Measurements from ENCODE around the gene FABP3.

Gene FABP3

DNA sequence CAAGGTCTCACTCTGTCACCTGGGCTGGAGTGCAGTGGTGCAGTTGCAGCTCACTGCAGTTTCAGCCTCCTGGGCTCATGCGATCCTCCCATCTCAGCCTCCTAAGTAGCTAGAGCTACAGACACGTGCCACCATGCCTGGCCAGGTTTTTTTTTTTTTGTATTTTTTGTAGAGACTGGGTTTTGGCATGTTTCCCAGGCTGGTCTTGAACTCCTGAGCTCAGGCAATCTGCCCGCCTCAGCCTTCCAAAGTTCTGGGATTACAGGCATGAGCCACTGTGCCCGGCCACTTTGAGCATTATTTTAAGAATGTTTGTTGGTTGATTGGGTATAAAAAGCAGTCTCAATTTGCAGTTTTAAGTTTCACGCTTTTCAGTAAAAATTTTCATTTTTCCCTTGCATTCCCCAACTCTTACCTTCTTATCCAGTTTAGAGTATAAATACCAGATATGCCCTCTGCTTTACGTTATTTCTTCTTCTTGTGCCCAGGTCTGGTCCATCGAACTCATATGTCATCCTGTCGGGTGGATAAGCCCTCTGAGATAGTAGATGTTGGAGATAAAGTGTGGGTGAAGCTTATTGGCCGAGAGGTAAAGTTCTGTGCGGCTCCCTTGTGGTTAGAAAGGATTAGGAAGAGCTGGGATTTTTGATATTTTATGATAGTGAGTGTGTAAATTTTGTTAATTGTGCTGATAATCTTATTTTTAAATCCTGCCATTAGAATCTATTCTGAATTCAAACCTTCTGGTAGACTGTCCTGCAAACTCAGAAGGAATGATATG lies 36.0 kb downstream of the FABP3 start:
- TF ChIP-seq GATA2 (IDR thresholded peaks at IDR 0.05; ENCODE audit: low read depth, low read length) (peak; percentile 69; the same call in 1 of the 2 replicates), GATA3 (IDR thresholded peaks at IDR 0.05; ENCODE audit: low read depth, low read length) (peak; percentile 62; the same call in 1 of the 2 replicates)

DNA sequence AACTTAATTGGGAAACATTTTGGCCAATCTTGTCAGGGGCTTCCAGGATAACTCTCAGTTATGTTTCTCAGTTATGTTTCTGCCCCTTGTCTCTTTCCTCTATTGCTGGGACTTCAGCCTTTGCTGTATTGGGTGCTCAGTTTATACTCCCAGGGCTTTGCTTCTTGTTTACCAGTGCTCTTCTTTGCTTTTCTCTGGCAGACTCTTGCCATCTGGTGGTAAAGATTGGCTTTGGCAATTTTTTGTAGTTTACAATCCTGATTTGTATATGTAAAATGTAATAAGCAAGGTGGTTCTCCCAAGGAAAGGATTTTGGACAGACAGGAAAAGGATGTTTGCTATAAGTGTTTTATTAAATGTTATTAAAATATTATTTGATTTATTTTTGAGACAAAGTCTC lies 37.9 kb downstream of the FABP3 start:
- no peak for TF ChIP-seq GATA2 (IDR thresholded peaks at IDR 0.05; ENCODE audit: low read depth, low read length)
- TF ChIP-seq GATA3 (IDR thresholded peaks at IDR 0.05; ENCODE audit: low read depth, low read length), result no peak

- TF ChIP-seq GATA3 (IDR thresholded peaks at IDR 0.05; ENCODE audit: low read depth, low read length), result no peak
- TF ChIP-seq GATA2 (IDR thresholded peaks at IDR 0.05; ENCODE audit: low read depth, low read length), result no peak
Measured at GRCh38 chr1:31327381-31327780, 45.5 kb downstream of the FABP3 start.

DNA sequence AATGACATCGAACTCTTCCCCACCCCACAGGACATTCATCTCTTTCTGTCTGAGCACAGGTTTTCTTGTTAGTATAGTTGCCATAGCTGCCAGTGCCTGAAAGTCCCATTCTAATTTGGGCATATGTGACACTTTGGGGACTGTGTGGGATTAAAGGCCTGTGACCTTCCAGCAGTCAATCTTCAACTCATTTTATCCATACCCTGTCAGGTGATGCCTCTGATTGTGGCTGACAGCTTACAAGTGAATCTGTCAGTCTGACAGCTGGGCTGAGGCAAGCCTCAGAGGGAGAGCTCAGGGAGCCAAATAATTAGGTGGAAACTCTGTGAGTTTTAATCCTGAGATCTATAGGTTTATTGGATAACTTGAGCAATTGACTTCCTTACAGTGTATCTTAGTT lies 46.4 kb downstream of the FABP3 start:
- TF ChIP-seq GATA2 (IDR thresholded peaks at IDR 0.05; ENCODE audit: low read depth, low read length) (no peak), GATA3 (IDR thresholded peaks at IDR 0.05; ENCODE audit: low read depth, low read length) (no peak)

- TF ChIP-seq GATA2 (IDR thresholded peaks at IDR 0.05; ENCODE audit: low read depth, low read length) (no peak), GATA3 (IDR thresholded peaks at IDR 0.05; ENCODE audit: low read depth, low read length) (no peak)
Measured at GRCh38 chr1:31324992-31325391, 47.9 kb downstream of the FABP3 start.

DNA sequence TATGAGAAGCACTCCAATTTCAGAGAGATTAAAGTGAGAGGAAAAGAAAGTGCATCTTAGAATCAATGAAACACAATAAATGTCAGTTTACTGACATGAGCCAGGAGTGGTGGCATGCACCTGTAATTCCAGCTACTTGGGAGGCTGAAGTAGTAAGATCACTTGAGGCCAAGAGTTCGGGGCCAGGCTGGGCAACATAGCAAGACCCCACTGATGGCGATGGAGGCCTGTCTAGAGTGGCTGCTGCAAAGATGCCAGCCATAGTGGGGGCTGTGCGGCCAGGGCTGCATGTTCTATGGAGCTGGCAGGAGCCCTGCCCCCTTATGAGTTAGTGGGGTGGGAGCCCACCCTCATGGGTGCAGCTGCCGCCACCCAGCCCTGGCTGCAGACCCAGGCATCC lies 48.8 kb downstream of the FABP3 start:
- TF ChIP-seq GATA3 (IDR thresholded peaks at IDR 0.05; ENCODE audit: low read depth, low read length), result no peak
- TF ChIP-seq GATA2 (IDR thresholded peaks at IDR 0.05; ENCODE audit: low read depth, low read length), result no peak

DNA sequence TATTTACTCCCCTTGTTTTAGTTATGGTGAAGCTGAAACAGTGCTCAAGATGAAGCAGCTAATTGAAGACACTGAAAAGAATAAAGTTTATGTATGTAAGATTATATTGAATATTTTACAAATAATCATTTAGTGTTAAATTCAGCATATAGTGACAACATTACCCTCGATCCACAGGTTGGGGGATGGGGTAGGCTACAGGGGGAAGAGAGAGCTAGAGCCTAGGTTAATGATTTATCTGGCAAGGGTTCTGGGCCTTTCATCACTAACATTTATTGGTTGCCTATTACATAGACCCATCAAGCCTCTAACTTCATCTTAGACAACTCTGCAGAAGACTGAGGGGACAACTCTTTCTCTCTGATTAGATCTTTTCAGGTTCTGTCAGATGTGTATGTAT lies 54.7 kb downstream of the FABP3 start:
- TF ChIP-seq GATA3 (IDR thresholded peaks at IDR 0.05; ENCODE audit: low read depth, low read length), result no peak
- TF ChIP-seq GATA2 (IDR thresholded peaks at IDR 0.05; ENCODE audit: low read depth, low read length), result no peak

GRCh38 chr1:31315902-31316301 lies 57.0 kb downstream of the FABP3 start:
- no peak for TF ChIP-seq GATA3 (IDR thresholded peaks at IDR 0.05; ENCODE audit: low read depth, low read length)
- no peak for TF ChIP-seq GATA2 (IDR thresholded peaks at IDR 0.05; ENCODE audit: low read depth, low read length)
